ENCODE data around the gene PBRM1.

DNA sequence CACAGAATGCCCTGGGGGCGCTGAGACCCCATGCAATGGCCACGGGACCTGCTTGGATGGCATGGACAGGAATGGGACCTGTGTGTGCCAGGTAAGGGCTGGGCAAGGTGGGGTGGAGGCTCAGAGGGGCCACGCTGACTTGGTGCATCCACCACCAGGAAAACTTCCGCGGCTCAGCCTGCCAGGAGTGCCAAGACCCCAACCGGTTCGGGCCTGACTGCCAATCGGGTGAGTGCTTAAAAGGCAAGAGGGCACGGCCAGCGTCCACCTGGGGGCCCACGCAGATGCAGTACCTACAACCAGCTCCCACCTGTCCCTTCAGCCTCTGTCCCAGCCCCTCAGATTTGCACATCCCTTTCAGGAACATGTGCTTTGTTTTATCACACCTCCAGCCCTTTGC, 183.7 kb downstream of the PBRM1 start:
- no peak for TF ChIP-seq POLR2AphosphoS5 (IDR thresholded peaks at IDR 0.05; ENCODE audit: borderline replicate concordance, low read depth, low read length)
- no peak for TF ChIP-seq EZH2 (IDR thresholded peaks at IDR 0.05)
- no peak for TF ChIP-seq FOXP2 (optimal IDR thresholded peaks at IDR 0.05; ENCODE audit: control extremely low read depth, extremely low read length, insufficient read depth)

Measured in SK-N-MC (cell line).